ENCODE data around the gene METTL4.

The METTL4 gene

GRCh38 chr18:2522112-2522511 is 49.2 kb downstream of the METTL4 start:
- Histone ChIP-seq H3K27me3 (ENCODE audit: control insufficient read depth, low read length) (no peaks in the 10 kb centered on the region), H3K4me3 (ENCODE audit: low read length) (no peak overlapping the region), H4K20me1 (ENCODE audit: control insufficient read depth, insufficient read depth, low read depth, low read length) (no peaks in the 10 kb centered on the region), H3K36me3 (ENCODE audit: control insufficient read depth, low read length) (no peaks in the 10 kb centered on the region), H3K9me3 (ENCODE audit: control insufficient read depth, insufficient read depth, low read length) (no peaks in the 10 kb centered on the region), H3K4me1 (ENCODE audit: control insufficient read depth, low read length) (no peaks in the 10 kb centered on the region), H3K79me2 (ENCODE audit: control insufficient read depth, low read length) (no peaks in the 10 kb centered on the region), H3K9me2 (replicated peaks; ENCODE audit: control insufficient read depth, low read length) (no peaks in the 10 kb centered on the region), H3K27ac (ENCODE audit: low read depth, low read length) (no peak overlapping the region), H3K4me2 (ENCODE audit: low read length) (no peak overlapping the region), H3F3A (ENCODE audit: control insufficient read depth, insufficient read depth) (no peaks in the 10 kb centered on the region)
- TF ChIP-seq EZH2phosphoT487 (IDR thresholded peaks at IDR 0.05; ENCODE audit: borderline replicate concordance, low read length) (no peak), CTCF (IDR thresholded peaks at IDR 0.05; ENCODE audit: low read depth, low read length, poor library complexity, severe bottlenecking) (no peak)

- no peaks in the 10 kb centered on the region for H3K27me3 ChIP-seq (ENCODE audit: control insufficient read depth, low read length)
- no peak overlapping the region for H3K27ac ChIP-seq (ENCODE audit: low read depth, low read length)
- no peaks in the 10 kb centered on the region for H3K9me2 ChIP-seq (replicated peaks; ENCODE audit: control insufficient read depth, low read length)
- H3K4me2 ChIP-seq (ENCODE audit: low read length) = no peak overlapping the region
- no peaks in the 10 kb centered on the region for H3F3A ChIP-seq (ENCODE audit: control insufficient read depth, insufficient read depth)
- TF ChIP-seq EZH2phosphoT487 (IDR thresholded peaks at IDR 0.05; ENCODE audit: borderline replicate concordance, low read length) (no peak), CTCF (IDR thresholded peaks at IDR 0.05; ENCODE audit: low read depth, low read length, poor library complexity, severe bottlenecking) (no peak)
- peaks cover 8% of the 10 kb centered on the region for H3K4me1 ChIP-seq (ENCODE audit: control insufficient read depth, low read length)
- H3K4me3 ChIP-seq (ENCODE audit: low read length) = no peak overlapping the region
- H4K20me1 ChIP-seq (ENCODE audit: control insufficient read depth, insufficient read depth, low read depth, low read length) = no peaks in the 10 kb centered on the region
- no peaks in the 10 kb centered on the region; the same call in 1 of the 2 replicates for H3K9me3 ChIP-seq (ENCODE audit: control insufficient read depth, insufficient read depth, low read length)
- H3K36me3 ChIP-seq (ENCODE audit: control insufficient read depth, low read length) = no peaks in the 10 kb centered on the region
- no peaks in the 10 kb centered on the region for H3K79me2 ChIP-seq (ENCODE audit: control insufficient read depth, low read length)
Observed at GRCh38 chr18:2518473-2518872, 52.8 kb downstream of the METTL4 start.

GRCh38 chr18:2515908-2516625 is 55.2 kb downstream of the METTL4 start:
- Histone ChIP-seq H3F3A (ENCODE audit: control insufficient read depth, insufficient read depth) (no peaks in the 10 kb centered on the region), H3K4me3 (ENCODE audit: low read length) (no peak overlapping the region), H3K9me3 (ENCODE audit: control insufficient read depth, insufficient read depth, low read length) (no peaks in the 10 kb centered on the region; the same call in 1 of the 2 replicates), H3K9me2 (replicated peaks; ENCODE audit: control insufficient read depth, low read length) (no peaks in the 10 kb centered on the region), H3K27ac (ENCODE audit: low read depth, low read length) (no peak overlapping the region), H3K4me1 (ENCODE audit: control insufficient read depth, low read length) (peaks cover 8% of the 10 kb centered on the region), H3K79me2 (ENCODE audit: control insufficient read depth, low read length) (no peaks in the 10 kb centered on the region), H3K36me3 (ENCODE audit: control insufficient read depth, low read length) (no peaks in the 10 kb centered on the region), H4K20me1 (ENCODE audit: control insufficient read depth, insufficient read depth, low read depth, low read length) (no peaks in the 10 kb centered on the region), H3K27me3 (ENCODE audit: control insufficient read depth, low read length) (no peaks in the 10 kb centered on the region; the same call in 1 of the 2 replicates), H3K4me2 (ENCODE audit: low read length) (no peak overlapping the region)
- TF ChIP-seq CTCF (IDR thresholded peaks at IDR 0.05; ENCODE audit: low read depth, low read length, poor library complexity, severe bottlenecking) = no peak
- TF ChIP-seq EZH2phosphoT487 (IDR thresholded peaks at IDR 0.05; ENCODE audit: borderline replicate concordance, low read length) = no peak

Measured in DOHH2 (cell line).